CD14-positive monocyte (primary cell): Measurements from ENCODE around the gene KLC3. TPM values are rescaled to one million over a fixed set of nuclear protein-coding genes. Genes with fewer than 3 reads are reported as not detected.
A peak's percentile ranks its signal among the peaks of the same experiment; 100 is the strongest.

Source experiments
- DNase-seq, 3 donors: peaks; one replicate each; pipeline ENCODE4 v3.0.0-alpha.2; 2011 to 2022
- H2AFZ ChIP-seq: 2 replicates; pipeline ENCODE4 v1.6.0; 2012; ENCODE audit warnings: mild to moderate bottlenecking, low read depth, low read length, inconsistent platforms; ENCODE audit not compliant: insufficient read depth, poor library complexity, severe bottlenecking
- H3K27ac ChIP-seq, 2 donors: 1 replicate in 1 of 2; 2 replicates in 1 of 2; pipeline ENCODE4 v1.5.1; 2012 to 2013; ENCODE audit warnings: low read length in 2 of 2, control low read depth in 1 of 2, inconsistent platforms in 1 of 2, low read depth in 1 of 2, mild to moderate bottlenecking in 1 of 2
- H3K27me3 ChIP-seq, 2 donors: one replicate each; pipeline versions ENCODE4 v1.6.0 to v1.6.1; 2011 to 2013; ENCODE audit warnings: low read length in 2 of 2; ENCODE audit not compliant: control insufficient read depth in 2 of 2, insufficient read depth in 2 of 2
- H3K36me3 ChIP-seq, 2 donors: replicated peaks in 1 of 2; 1 replicate in 1 of 2; 2 replicates in 1 of 2; pipeline versions ENCODE4 v1.5.1 to v1.6.1; 2012 to 2013; ENCODE audit warnings: low read length in 2 of 2, control low read depth in 1 of 2, inconsistent platforms in 1 of 2, mild to moderate bottlenecking in 1 of 2; ENCODE audit not compliant: insufficient read depth in 2 of 2, control insufficient read depth in 1 of 2
- H3K4me1 ChIP-seq, 2 donors: 1 replicate in 1 of 2; 2 replicates in 1 of 2; pipeline versions ENCODE4 v1.5.1 to v1.6.1; 2012 to 2013; ENCODE audit warnings: low read length in 2 of 2, control low read depth in 1 of 2, inconsistent platforms in 1 of 2, mild to moderate bottlenecking in 1 of 2, moderate library complexity in 1 of 2; ENCODE audit not compliant: insufficient read depth in 2 of 2, control insufficient read depth in 1 of 2
- H3K4me2 ChIP-seq: replicated peaks from 2 replicates; pipeline ENCODE3; 2012; ENCODE audit warnings: low read length, moderate library complexity, mild to moderate bottlenecking; ENCODE audit not compliant: poor library complexity, severe bottlenecking; ENCODE audit errors: extremely low read depth
- H3K4me3 ChIP-seq, 3 experiments: fragments of 200-600 bp in 1 of 3; sonication (generic) in 1 of 3; replicated peaks in 1 of 3; 1 replicate in 2 of 3; 2 replicates in 1 of 3; pipeline ENCODE4 v1.5.1; 2011 to 2013; ENCODE audit warnings: low read length in 3 of 3, mild to moderate bottlenecking in 3 of 3, control low read depth in 2 of 3, low read depth in 2 of 3, inconsistent platforms in 1 of 3, moderate library complexity in 1 of 3
- H3K79me2 ChIP-seq: 2 replicates; pipeline ENCODE4 v1.6.0; 2012; ENCODE audit warnings: mild to moderate bottlenecking, control low read depth, inconsistent platforms, low read length, moderate library complexity; ENCODE audit not compliant: insufficient read depth
- H3K9ac ChIP-seq: 2 replicates; pipeline ENCODE4 v1.6.0; 2017; ENCODE audit warnings: low read length, mild to moderate bottlenecking; ENCODE audit not compliant: insufficient read depth, poor library complexity, severe bottlenecking
- H3K9me3 ChIP-seq, 2 donors: replicated peaks in 1 of 2; 1 replicate in 1 of 2; 2 replicates in 1 of 2; pipeline versions ENCODE4 v1.5.1 to v1.6.1; 2012 to 2013; ENCODE audit warnings: low read length in 2 of 2, control low read depth in 1 of 2; ENCODE audit not compliant: control insufficient read depth in 1 of 2, insufficient read depth in 1 of 2
- H4K20me1 ChIP-seq: 2 replicates; pipeline ENCODE4 v1.6.0; 2012; ENCODE audit warnings: mild to moderate bottlenecking, low read length, control low read depth, moderate library complexity; ENCODE audit not compliant: insufficient read depth
- H3K27ac Mint-ChIP-seq, 7 donors: one replicate each; pipeline ENCODE4 v1.8.0; 2020; ENCODE audit warnings: mild to moderate bottlenecking in 7 of 7, mixed read lengths in 7 of 7, moderate library complexity in 6 of 7, inconsistent platforms in 2 of 7
- H3K27me3 Mint-ChIP-seq, 3 donors: one replicate each; pipeline ENCODE4 v1.8.0; 2021 to 2022; ENCODE audit warnings: low read depth in 3 of 3, mild to moderate bottlenecking in 3 of 3, mixed read lengths in 3 of 3, moderate library complexity in 3 of 3, inconsistent platforms in 1 of 3
- H3K36me3 Mint-ChIP-seq, 2 donors: one replicate each; pipeline ENCODE4 v1.8.0; 2020; ENCODE audit warnings: mixed read lengths in 2 of 2, inconsistent platforms in 1 of 2, mild to moderate bottlenecking in 1 of 2
- H3K4me1 Mint-ChIP-seq: one replicate; pipeline ENCODE4 v1.8.0; 2020; ENCODE audit warnings: mild to moderate bottlenecking, mixed read lengths
- H3K4me3 Mint-ChIP-seq, 2 donors: one replicate each; pipeline ENCODE4 v1.8.0; 2020; ENCODE audit warnings: mild to moderate bottlenecking in 2 of 2, mixed read lengths in 2 of 2, moderate library complexity in 1 of 2
- H3K9me3 Mint-ChIP-seq, 7 donors: one replicate each; pipeline ENCODE4 v1.8.0; 2020 to 2022; ENCODE audit warnings: mixed read lengths in 7 of 7, mild to moderate bottlenecking in 6 of 7, moderate library complexity in 6 of 7, inconsistent platforms in 2 of 7
- WGBS: methylation state at CpG from one replicate; pipeline ENCODE4 v1.1.5; 2013; ENCODE audit warnings: missing lambda C conversion rate; ENCODE audit not compliant: insufficient coverage; 5-methylcytosine and 5-hydroxymethylcytosine counted together
- intact Hi-C, 2 donors: fragments of 100-400 bp; cut with micrococcal nuclease; formaldehyde crosslinking; loops; one replicate each; pipeline versions ENCODE4 v1.15.0 to v1.15.1; 2023
- polyA plus RNA-seq, 3 donors: library from polyadenylated mRNA; depleted of rRNA in 1 of 3; unstranded in 2 of 3; stranded (reverse) in 1 of 3; fragments of 300-500 nt in 2 of 3; fragments of >200 nt in 1 of 3; fragmentation: Illumina TruSeq in 2 of 3; gene quantifications; 1 replicate in 2 of 3; 2 replicates in 1 of 3; pipeline ENCODE4 v1.2.3, GENCODE V29; 2012 to 2021
- TF ChIP-seq, protein P1 (sequence below): fragments of 200-600 bp; IDR thresholded peaks from one replicate; pipeline ENCODE4 v1.8.0; 2022; ENCODE audit warnings: antibody characterized with exemption, mild to moderate bottlenecking

The KLC3 gene
- polyA plus RNA-seq, 3 donors, result not detected

DNA sequence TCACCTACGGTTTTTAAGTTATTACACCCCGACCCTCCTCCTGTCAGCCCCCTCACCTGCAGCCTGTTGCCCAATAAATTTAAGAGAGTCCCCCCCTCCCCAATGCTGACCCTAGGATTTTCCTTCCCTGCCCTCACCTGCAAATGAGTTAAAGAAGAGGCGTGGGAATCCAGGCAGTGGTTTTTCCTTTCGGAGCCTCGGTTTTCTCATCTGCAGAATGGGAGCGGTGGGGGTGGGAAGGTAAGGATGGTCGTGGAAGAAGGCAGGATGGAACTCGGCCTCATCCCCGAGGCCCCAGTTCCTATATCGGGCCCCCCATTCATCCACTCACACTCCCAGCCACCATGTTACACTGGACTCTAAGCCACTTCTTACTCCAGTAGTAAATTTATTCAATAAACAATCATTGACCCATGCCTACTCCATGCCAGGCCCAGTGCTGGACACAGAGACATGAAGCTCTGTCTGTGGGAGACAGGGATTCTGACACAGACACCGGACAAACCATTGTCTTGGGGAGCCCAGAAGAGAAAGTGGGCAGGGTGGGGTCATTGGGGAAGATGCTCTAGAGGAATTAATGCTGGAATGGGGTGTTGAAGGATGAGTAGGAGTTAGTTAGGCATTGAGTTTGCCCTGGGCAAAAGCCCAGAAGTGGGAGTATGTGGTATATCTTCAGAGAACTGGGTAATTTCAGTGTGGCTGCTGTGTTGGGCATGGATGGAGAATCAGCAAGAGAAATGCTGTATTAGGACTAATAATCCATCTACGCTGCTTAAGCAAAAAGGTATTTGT, 37.1 kb upstream of the KLC3 start:
- TF ChIP-seq, protein P1, sequence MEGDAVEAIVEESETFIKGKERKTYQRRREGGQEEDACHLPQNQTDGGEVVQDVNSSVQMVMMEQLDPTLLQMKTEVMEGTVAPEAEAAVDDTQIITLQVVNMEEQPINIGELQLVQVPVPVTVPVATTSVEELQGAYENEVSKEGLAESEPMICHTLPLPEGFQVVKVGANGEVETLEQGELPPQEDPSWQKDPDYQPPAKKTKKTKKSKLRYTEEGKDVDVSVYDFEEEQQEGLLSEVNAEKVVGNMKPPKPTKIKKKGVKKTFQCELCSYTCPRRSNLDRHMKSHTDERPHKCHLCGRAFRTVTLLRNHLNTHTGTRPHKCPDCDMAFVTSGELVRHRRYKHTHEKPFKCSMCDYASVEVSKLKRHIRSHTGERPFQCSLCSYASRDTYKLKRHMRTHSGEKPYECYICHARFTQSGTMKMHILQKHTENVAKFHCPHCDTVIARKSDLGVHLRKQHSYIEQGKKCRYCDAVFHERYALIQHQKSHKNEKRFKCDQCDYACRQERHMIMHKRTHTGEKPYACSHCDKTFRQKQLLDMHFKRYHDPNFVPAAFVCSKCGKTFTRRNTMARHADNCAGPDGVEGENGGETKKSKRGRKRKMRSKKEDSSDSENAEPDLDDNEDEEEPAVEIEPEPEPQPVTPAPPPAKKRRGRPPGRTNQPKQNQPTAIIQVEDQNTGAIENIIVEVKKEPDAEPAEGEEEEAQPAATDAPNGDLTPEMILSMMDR, result no peak
- peaks cover 26 to 37% of the 10 kb centered on the region in 2 donors for H3K36me3 Mint-ChIP-seq
- H3K27ac ChIP-seq, result no peak overlapping the region
- no peak overlapping the region for H3K4me3 ChIP-seq
- H3K9me3 ChIP-seq, result peaks cover 0 to 4% of the 10 kb centered on the region in 2 donors
- no peak for DNase-seq
- peaks cover 5% of the 10 kb centered on the region for H3K4me1 Mint-ChIP-seq
- H2AFZ ChIP-seq, result no peak overlapping the region
- H3K4me2 ChIP-seq, result no peak overlapping the region
- no peaks in the 10 kb centered on the region for H3K27me3 ChIP-seq
- WGBS, result 96% methylated on average over 4 of the region's 12 CpGs
- H3K79me2 ChIP-seq, result no peaks in the 10 kb centered on the region
- H3K27ac Mint-ChIP-seq, result peak overlapping the region in 1 of 7 donors; percentile 35
- H3K9ac ChIP-seq, result no peak overlapping the region
- peaks cover 0 to 27% of the 10 kb centered on the region in 2 donors for H3K36me3 ChIP-seq
- intact Hi-C loops, result no loop called here
- H3K9me3 Mint-ChIP-seq, result peaks cover 2 to 11% (median 7%) of the 10 kb centered on the region in 7 donors
- H3K27me3 Mint-ChIP-seq, result peaks cover 4 to 15% (median 7%) of the 10 kb centered on the region in 3 donors
- no peaks in the 10 kb centered on the region for H4K20me1 ChIP-seq
- no peaks in the 10 kb centered on the region for H3K4me1 ChIP-seq
- H3K4me3 Mint-ChIP-seq, result no peak overlapping the region

DNA sequence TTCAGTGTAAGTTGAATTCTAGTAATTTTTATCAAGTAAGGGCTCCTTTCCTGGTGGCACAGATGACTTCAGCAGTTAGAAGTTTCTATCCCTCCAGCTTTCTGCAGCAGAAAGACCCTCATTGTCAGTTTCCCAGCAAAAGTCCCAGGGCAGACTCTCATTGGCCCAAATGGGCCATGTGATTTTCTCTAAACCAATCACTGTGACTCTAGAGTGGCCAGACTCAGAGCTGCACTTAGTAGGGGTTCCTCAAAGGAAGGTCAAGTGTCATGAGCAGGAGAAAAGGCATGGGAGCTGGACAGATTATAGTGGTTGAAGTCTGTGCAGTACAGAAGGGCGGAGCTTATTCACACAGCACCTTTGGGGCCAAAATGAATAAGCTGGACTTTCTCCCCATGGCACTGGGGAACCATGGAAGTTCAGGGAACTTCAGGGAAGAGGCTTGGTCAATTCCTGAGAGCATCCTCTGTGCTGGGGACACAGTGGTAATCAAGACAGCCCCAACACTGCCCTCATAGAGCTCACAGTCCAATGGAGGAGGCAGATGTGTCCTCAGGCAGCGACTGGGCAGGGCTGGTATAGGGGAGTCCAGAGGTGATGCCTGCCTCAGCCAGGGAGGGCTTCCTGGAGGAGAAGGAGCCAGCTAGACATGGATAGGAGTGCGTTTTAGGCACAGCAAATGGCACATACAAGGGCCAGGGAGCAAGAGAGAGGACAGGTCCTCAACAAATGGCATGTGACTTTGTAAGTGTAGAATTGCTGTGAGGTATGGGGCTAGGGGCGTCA, 36.2 kb upstream of the KLC3 start:
- H3K4me1 Mint-ChIP-seq, result peaks cover 5% of the 10 kb centered on the region
- Histone ChIP-seq H2AFZ (no peak overlapping the region), H3K27me3 (no peaks in the 10 kb centered on the region), H3K9ac (no peak overlapping the region), H3K4me3 (no peak overlapping the region), H3K4me2 (no peak overlapping the region), H3K4me1 (no peaks in the 10 kb centered on the region), H3K9me3 (peaks cover 0 to 4% of the 10 kb centered on the region in 2 donors), H4K20me1 (no peaks in the 10 kb centered on the region), H3K36me3 (peaks cover 0 to 19% of the 10 kb centered on the region in 2 donors), H3K79me2 (no peaks in the 10 kb centered on the region), H3K27ac (no peak overlapping the region)
- TF ChIP-seq, protein P1, result no peak
- peaks cover 4 to 15% (median 7%) of the 10 kb centered on the region in 3 donors for H3K27me3 Mint-ChIP-seq
- H3K27ac Mint-ChIP-seq, result peak overlapping the region in 2 of 7 donors; percentile 7 to 54
- 57% methylated on average over 3 of the region's 4 CpGs for WGBS
- DNase-seq, result no peak
- peaks cover 20 to 28% of the 10 kb centered on the region in 2 donors for H3K36me3 Mint-ChIP-seq
- H3K9me3 Mint-ChIP-seq, result peaks cover 2 to 11% (median 7%) of the 10 kb centered on the region in 7 donors
- intact Hi-C loops, result no loop called here
- H3K4me3 Mint-ChIP-seq, result no peak overlapping the region
